HepG2 (cell line): ENCODE measurements around the gene LGR6.

Experiments used
- FOXM1 ChIP-seq: sonication (generic); formaldehyde crosslinking; IDR thresholded peaks from 2 replicates; pipeline ENCODE4 v1.5.0; 2020; ENCODE audit warnings: missing genetic modification reagents
- GABPA ChIP-seq, 2 experiments: IDR thresholded peaks; 2 replicates each; pipeline ENCODE4 v1.6.1; 2011 to 2016; ENCODE audit warnings: low read depth in 2 of 2, low read length in 1 of 2, missing biosample characterization in 1 of 2, missing genetic modification characterization in 1 of 2
- KLF9 ChIP-seq: IDR thresholded peaks from 2 replicates; pipeline ENCODE4 v1.6.1; 2016; ENCODE audit warnings: low read depth
- PHF20 ChIP-seq: sonication (generic); formaldehyde crosslinking; IDR thresholded peaks from 2 replicates; pipeline ENCODE4 v1.5.0; 2020; ENCODE audit warnings: mild to moderate bottlenecking, missing genetic modification reagents
- POLR2A ChIP-seq, 2 experiments: IDR thresholded peaks; 2 replicates each; pipeline ENCODE4 v1.6.1; 2011; ENCODE audit warnings: low read depth in 2 of 2, low read length in 2 of 2, mild to moderate bottlenecking in 1 of 2, moderate library complexity in 1 of 2; ENCODE audit not compliant: insufficient read depth in 1 of 2
- RAD51 ChIP-seq: fragments of 450-650 bp; IDR thresholded peaks from 2 replicates; pipeline ENCODE4 v1.6.1; 2016; ENCODE audit warnings: borderline replicate concordance
- RNF2 ChIP-seq: fragments of 450-650 bp; conservative IDR thresholded peaks from 2 replicates; pipeline ENCODE4 v1.6.1; 2016; ENCODE audit warnings: low read depth
- SMAD3 ChIP-seq: sonication (generic); formaldehyde crosslinking; IDR thresholded peaks from 2 replicates; pipeline ENCODE4 v1.4.0; 2020; ENCODE audit warnings: missing genetic modification reagents
- ZFP36 ChIP-seq: fragments of 150-350 bp; IDR thresholded peaks from 2 replicates; pipeline ENCODE4 v1.6.1; 2018; ENCODE audit warnings: borderline replicate concordance, low read length, low read depth; ENCODE audit not compliant: partially characterized antibody
- TF ChIP-seq, protein P1 (sequence below): sonication (generic); formaldehyde crosslinking; IDR thresholded peaks from 2 replicates; pipeline ENCODE4 v1.4.0; 2020; ENCODE audit warnings: mild to moderate bottlenecking, missing genetic modification reagents
- TF ChIP-seq, protein P2 (sequence below): sonication (generic); formaldehyde crosslinking; IDR thresholded peaks from 2 replicates; pipeline ENCODE4 v1.5.0; 2020; ENCODE audit warnings: mild to moderate bottlenecking, missing genetic modification reagents, moderate library complexity

DNA sequence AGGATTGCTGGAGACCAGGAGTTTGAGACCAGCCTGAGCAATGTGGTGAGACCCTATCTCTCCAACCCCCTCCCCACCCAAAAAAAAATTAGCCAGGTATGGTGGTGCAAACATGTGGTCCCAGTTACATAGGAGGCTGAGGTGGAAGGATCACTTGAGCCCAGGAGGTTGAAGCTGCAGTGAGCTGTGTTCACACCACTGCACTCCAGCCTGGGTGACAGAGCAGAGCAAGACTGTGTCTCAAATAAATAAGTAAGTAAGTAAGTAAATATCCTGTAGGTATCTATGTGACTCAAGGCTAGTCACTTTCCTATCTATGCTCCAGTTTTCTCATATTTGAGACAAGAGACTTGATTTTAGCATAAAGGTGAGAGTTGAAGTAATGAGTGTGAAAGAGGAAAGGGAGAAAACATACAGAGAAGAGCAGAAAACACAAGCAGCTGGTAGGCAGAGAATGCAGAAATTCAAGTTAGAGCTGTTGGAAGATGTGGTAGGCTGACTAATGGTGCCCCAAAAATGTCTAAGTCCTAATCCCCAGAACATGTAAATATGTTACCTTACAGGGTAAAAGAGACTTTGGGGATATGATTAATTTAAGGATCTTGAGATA is 162.4 kb downstream of the LGR6 start:
- no peak for TF ChIP-seq ZFP36
- no peak for TF ChIP-seq POLR2A (IDR thresholded peaks at IDR 0.05; ENCODE audit: insufficient read depth in 1 of 2, low read depth in 2 of 2, low read length in 2 of 2)
- TF ChIP-seq KLF9 (CRISPR knock-in tag): no peak
- TF ChIP-seq SMAD3: no peak
- TF ChIP-seq, protein P1, sequence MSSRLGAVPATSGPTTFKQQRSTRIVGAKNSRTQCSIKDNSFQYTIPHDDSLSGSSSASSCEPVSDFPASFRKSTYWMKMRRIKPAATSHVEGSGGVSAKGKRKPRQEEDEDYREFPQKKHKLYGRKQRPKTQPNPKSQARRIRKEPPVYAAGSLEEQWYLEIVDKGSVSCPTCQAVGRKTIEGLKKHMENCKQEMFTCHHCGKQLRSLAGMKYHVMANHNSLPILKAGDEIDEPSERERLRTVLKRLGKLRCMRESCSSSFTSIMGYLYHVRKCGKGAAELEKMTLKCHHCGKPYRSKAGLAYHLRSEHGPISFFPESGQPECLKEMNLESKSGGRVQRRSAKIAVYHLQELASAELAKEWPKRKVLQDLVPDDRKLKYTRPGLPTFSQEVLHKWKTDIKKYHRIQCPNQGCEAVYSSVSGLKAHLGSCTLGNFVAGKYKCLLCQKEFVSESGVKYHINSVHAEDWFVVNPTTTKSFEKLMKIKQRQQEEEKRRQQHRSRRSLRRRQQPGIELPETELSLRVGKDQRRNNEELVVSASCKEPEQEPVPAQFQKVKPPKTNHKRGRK: no peak
- no peak for TF ChIP-seq GABPA (IDR thresholded peaks at IDR 0.05; ENCODE audit: low read depth, low read length)
- TF ChIP-seq GABPA (CRISPR knock-in tag; IDR thresholded peaks at IDR 0.05; ENCODE audit: low read depth): no peak
- TF ChIP-seq RAD51: no peak
- TF ChIP-seq RNF2: no peak
- TF ChIP-seq, protein P2, sequence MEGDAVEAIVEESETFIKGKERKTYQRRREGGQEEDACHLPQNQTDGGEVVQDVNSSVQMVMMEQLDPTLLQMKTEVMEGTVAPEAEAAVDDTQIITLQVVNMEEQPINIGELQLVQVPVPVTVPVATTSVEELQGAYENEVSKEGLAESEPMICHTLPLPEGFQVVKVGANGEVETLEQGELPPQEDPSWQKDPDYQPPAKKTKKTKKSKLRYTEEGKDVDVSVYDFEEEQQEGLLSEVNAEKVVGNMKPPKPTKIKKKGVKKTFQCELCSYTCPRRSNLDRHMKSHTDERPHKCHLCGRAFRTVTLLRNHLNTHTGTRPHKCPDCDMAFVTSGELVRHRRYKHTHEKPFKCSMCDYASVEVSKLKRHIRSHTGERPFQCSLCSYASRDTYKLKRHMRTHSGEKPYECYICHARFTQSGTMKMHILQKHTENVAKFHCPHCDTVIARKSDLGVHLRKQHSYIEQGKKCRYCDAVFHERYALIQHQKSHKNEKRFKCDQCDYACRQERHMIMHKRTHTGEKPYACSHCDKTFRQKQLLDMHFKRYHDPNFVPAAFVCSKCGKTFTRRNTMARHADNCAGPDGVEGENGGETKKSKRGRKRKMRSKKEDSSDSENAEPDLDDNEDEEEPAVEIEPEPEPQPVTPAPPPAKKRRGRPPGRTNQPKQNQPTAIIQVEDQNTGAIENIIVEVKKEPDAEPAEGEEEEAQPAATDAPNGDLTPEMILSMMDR (CRISPR knock-in tag): no peak
- TF ChIP-seq FOXM1: no peak
- TF ChIP-seq PHF20 (CRISPR knock-in tag): no peak
